Measurements from ENCODE around the gene KIF3B.

GRCh38 chr20:32296412-32296811 lies 19.0 kb downstream of the KIF3B start:
- TF ChIP-seq CTCF (IDR thresholded peaks at IDR 0.05) (no peak), POLR2A (IDR thresholded peaks at IDR 0.05) (no peak)
